ENCODE measurements around the gene ZNF697. TPM values are rescaled to one million over a fixed set of nuclear protein-coding genes. Genes with fewer than 3 reads are reported as not detected.

Gene ZNF697
- polyA plus RNA-seq, 1 donor (not counting 4 experiments of a cell fraction or from before 2014, with no cell fraction given) = 4.7 TPM

- Histone ChIP-seq H3K79me2 (ENCODE audit: control insufficient read depth, insufficient read depth, low read length) (no peaks in the 10 kb centered on the region), H2AFZ (ENCODE audit: control insufficient read depth, low read length) (no peak overlapping the region), H3K36me3 (ENCODE audit: control insufficient read depth in 2 of 2, extremely low read depth in 1 of 2, insufficient read depth in 2 of 2, low read length in 2 of 2) (no peaks in the 10 kb centered on the region), H3K4me3 (ENCODE audit: control insufficient read depth in 2 of 3, extremely low read depth in 1 of 3, insufficient read depth in 2 of 3, low read depth in 1 of 3, low read length in 3 of 3) (no peak overlapping the region), H3K27me3 (ENCODE audit: control insufficient read depth, extremely low read depth, insufficient read depth, low read length) (no peaks in the 10 kb centered on the region), H3K27ac (ENCODE audit: control insufficient read depth, insufficient read depth, low read length) (no peak overlapping the region), H3K9me3 (ENCODE audit: control insufficient read depth, low read depth, low read length) (no peaks in the 10 kb centered on the region), H3K4me2 (ENCODE audit: control insufficient read depth, extremely low read depth, insufficient read depth, low read depth, low read length) (no peak overlapping the region), H3K4me1 (ENCODE audit: control insufficient read depth, extremely low read depth, insufficient read depth, low read length) (peaks cover 7% of the 10 kb centered on the region), H3K9me1 (ENCODE audit: control insufficient read depth, extremely low read depth, insufficient read depth, low read length) (no peaks in the 10 kb centered on the region), H4K20me1 (ENCODE audit: control insufficient read depth, extremely low read depth, insufficient read depth, low read length) (no peaks in the 10 kb centered on the region), H3K9ac (ENCODE audit: control insufficient read depth, extremely low read depth, insufficient read depth, low read length) (no peak overlapping the region)
- no peak for DNase-seq (ENCODE audit: low read depth, low spot score)
- dilution Hi-C loops (cut with MboI; ENCODE audit: extremely low pct_ligation_motif_present, low sequenced_read_pairs) = no loop called here
- TF ChIP-seq EZH2 (IDR thresholded peaks at IDR 0.05; ENCODE audit: low read length) (no peak), CTCF (optimal IDR thresholded peaks at IDR 0.05 in 1 of 3, IDR thresholded peaks at IDR 0.05 in 1 of 3, conservative IDR thresholded peaks at IDR 0.05 in 1 of 3; ENCODE audit: extremely low read depth in 1 of 3, insufficient read depth in 2 of 3, low read length in 3 of 3) (no peak)
- FAIRE-seq = no peak
Observed at GRCh38 chr1:119595168-119595567, 52.9 kb downstream of the ZNF697 start.

DNA sequence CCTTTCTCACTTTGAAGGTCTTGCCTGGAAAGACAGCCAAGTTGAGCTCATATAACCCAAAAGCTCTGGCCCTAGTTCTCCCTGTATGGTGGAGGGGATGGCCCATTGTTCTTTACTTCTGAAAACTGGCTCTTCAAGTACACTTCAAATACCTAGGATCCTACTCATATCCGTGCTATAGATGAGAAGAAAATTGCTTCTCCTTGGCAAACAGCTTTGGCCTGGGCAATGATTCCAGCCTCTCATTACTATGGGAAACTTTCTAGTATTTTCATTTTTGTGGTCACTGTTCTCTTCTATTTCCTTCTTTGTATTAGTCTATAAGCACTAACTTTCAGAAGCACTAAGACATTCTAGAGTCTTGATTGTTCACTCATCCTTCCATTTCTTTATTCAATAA, 53.7 kb downstream of the ZNF697 start:
- H3K4me2 ChIP-seq (ENCODE audit: control insufficient read depth, extremely low read depth, insufficient read depth, low read depth, low read length) = no peak overlapping the region
- no peaks in the 10 kb centered on the region for H3K9me3 ChIP-seq (ENCODE audit: control insufficient read depth, low read depth, low read length)
- DNase-seq (ENCODE audit: low read depth, low spot score) (no peak), FAIRE-seq (peak; percentile 29)
- H3K4me3 ChIP-seq (ENCODE audit: control insufficient read depth in 2 of 3, extremely low read depth in 1 of 3, insufficient read depth in 2 of 3, low read depth in 1 of 3, low read length in 3 of 3) = no peak overlapping the region
- no peaks in the 10 kb centered on the region for H3K36me3 ChIP-seq (ENCODE audit: control insufficient read depth in 2 of 2, extremely low read depth in 1 of 2, insufficient read depth in 2 of 2, low read length in 2 of 2)
- no peaks in the 10 kb centered on the region for H3K79me2 ChIP-seq (ENCODE audit: control insufficient read depth, insufficient read depth, low read length)
- no peak overlapping the region for H3K9ac ChIP-seq (ENCODE audit: control insufficient read depth, extremely low read depth, insufficient read depth, low read length)
- H3K9me1 ChIP-seq (ENCODE audit: control insufficient read depth, extremely low read depth, insufficient read depth, low read length) = no peaks in the 10 kb centered on the region
- H2AFZ ChIP-seq (ENCODE audit: control insufficient read depth, low read length) = no peak overlapping the region
- H4K20me1 ChIP-seq (ENCODE audit: control insufficient read depth, extremely low read depth, insufficient read depth, low read length) = no peaks in the 10 kb centered on the region
- H3K27me3 ChIP-seq (ENCODE audit: control insufficient read depth, extremely low read depth, insufficient read depth, low read length) = no peaks in the 10 kb centered on the region
- no peak overlapping the region for H3K27ac ChIP-seq (ENCODE audit: control insufficient read depth, insufficient read depth, low read length)
- H3K4me1 ChIP-seq (ENCODE audit: control insufficient read depth, extremely low read depth, insufficient read depth, low read length) = peaks cover 7% of the 10 kb centered on the region
- TF ChIP-seq EZH2 (IDR thresholded peaks at IDR 0.05; ENCODE audit: low read length) (no peak), CTCF (optimal IDR thresholded peaks at IDR 0.05 in 1 of 3, IDR thresholded peaks at IDR 0.05 in 1 of 3, conservative IDR thresholded peaks at IDR 0.05 in 1 of 3; ENCODE audit: extremely low read depth in 1 of 3, insufficient read depth in 2 of 3, low read length in 3 of 3) (no peak)
- dilution Hi-C loops (cut with MboI; ENCODE audit: extremely low pct_ligation_motif_present, low sequenced_read_pairs) = no loop called here

Data from keratinocyte (primary cell).